LNCAP (cell line): ENCODE data around the gene MAMSTR.

Experiments used
- CTCF ChIP-seq: fragments of 450-650 bp; IDR thresholded peaks from 2 replicates; pipeline ENCODE4 v1.5.1; 2017; ENCODE audit warnings: mild to moderate bottlenecking

The MAMSTR gene

GRCh38 chr19:48749571-48750198 lies 30.2 kb upstream of the MAMSTR start:
- no peak for TF ChIP-seq CTCF

- TF ChIP-seq CTCF: no peak
Observed at GRCh38 chr19:48746738-48747575, 27.4 kb upstream of the MAMSTR start, which contains the start of gene IZUMO1. IZUMO1 (minus strand) TSS chr19:48746909; CDS start chr19:48745859, 1,050 bp downstream.

GRCh38 chr19:48746110-48746509 lies 26.6 kb upstream of the MAMSTR start:
- TF ChIP-seq CTCF: no peak

- TF ChIP-seq CTCF: no peak
Observed at GRCh38 chr19:48745208-48745995, 25.9 kb upstream of the MAMSTR start.

GRCh38 chr19:48742096-48742495 lies 22.6 kb upstream of the MAMSTR start:
- no peak for TF ChIP-seq CTCF

- no peak for TF ChIP-seq CTCF
Observed at GRCh38 chr19:48741129-48741999, 21.8 kb upstream of the MAMSTR start.
